Measurements from ENCODE around the gene ZDHHC24. TPM values are rescaled to one million over a fixed set of nuclear protein-coding genes. Genes with fewer than 3 reads are reported as not detected.
A peak's percentile ranks its signal among the peaks of the same experiment; 100 is the strongest.

Gene ZDHHC24
- total and polyA plus RNA-seq, 10 of the 15 experiments (the other 5 are each of a cell fraction or from before 2014, with no cell fraction given): 0.86 to 17.5 (median 6.8) TPM

DNA sequence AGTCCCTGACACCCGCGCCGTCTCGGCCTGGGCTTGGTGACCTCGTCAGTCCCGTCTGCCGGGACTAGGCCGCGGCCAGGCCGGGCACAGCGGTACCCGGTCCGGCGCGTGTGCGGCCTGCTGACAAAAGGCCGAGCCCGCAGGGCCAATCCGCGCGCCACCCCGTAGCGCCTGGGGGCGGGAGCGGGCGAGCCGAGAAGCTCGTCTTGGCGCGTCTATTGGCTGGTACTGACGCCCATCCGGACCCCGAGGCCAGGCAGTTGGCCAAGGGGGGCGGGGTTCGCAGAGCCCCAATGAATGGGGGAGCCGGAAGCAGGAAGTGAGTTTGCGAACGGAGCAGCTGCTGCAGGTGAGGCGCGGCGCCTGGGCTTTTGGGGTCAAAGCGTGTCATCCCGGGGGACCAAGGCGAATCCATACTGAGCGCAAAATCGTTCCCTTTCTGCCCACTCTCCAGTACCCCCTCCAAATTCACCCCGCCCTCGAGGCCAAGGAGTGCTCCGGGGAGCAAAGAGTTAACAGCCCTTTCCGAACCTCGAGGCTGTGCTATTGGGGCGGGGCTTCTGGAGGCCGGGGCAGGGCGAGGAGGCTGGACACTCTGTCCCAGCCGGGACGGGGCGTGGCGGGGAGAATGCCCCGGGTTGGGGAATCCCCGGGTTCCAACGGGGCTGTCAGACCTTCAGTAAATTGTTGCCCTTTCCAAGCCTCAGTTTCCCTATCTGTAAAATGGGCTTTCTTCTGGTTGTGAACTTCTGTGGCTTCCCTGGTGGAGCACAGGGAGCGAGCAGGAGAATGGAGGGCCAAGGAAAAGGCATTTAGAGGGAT lies 65.5 kb downstream of the ZDHHC24 start, which contains the start of gene DPP3:
Gene DPP3 (plus strand): TSS at position 318 of the 822 bp plus-strand sequence. CDS start 1,767 bp downstream, outside the sequence.
- ChIA-PET RAD21 (ENCODE audit: unreplicated experiment) (interaction anchor here (0.6 to 3.7 kb wide), 17 partner anchors 9 to 590 kb away, joined by 3 to 23 read pairs (median 3); partner anchors contain the start of genes MRPL11, NPAS4, PELI3 and RBM4), POLR2A (interaction anchor here (0.5 to 1.7 kb wide), 11 partner anchors 14 to 226 kb away, joined by 3 to 8 read pairs (median 5); partner anchors contain the start of genes MRPL11, PELI3, RBM4B and SLC29A2), SMC1A (ENCODE audit: uncharacterized antibody, unreplicated experiment) (interaction anchor here (0.8 to 2.7 kb wide), 8 partner anchors 14 to 199 kb away, joined by 3 to 10 read pairs (median 4); partner anchors contain the start of genes MRPL11 and PELI3), CTCF (interaction anchor here (0.6 to 3.6 kb wide), 19 partner anchors 13 to 231 kb away, joined by 3 to 41 read pairs (median 4); partner anchors contain the start of genes BBS1, MRPL11, NPAS4 and PELI3)
- Histone ChIP-seq H2AFZ (ENCODE audit: control insufficient read depth, low read depth, low read length) (peak within 1 kb of the TSS; percentile 94), H3K27ac (ENCODE audit: control insufficient read depth, insufficient read depth) (peak within 1 kb of the TSS; percentile 89), H3K4me3 (peak within 1 kb of the TSS; percentile 95), H3K9me3 (replicated peaks; ENCODE audit: control insufficient read depth, insufficient read depth, low read length) (no peaks in the 10 kb centered on the region), H3K9ac (ENCODE audit: control insufficient read depth, insufficient read depth, low read length) (peak within 1 kb of the TSS; percentile 95), H3K27me3 (replicated peaks in 1 of 2; ENCODE audit: control insufficient read depth in 2 of 2, insufficient read depth in 2 of 2, low read length in 1 of 2) (no peaks in the 10 kb centered on the region), H3K36me3 (ENCODE audit: control insufficient read depth in 2 of 2, insufficient read depth in 2 of 2, low read length in 1 of 2) (peaks cover 0 to 2% of the 10 kb centered on the region in 2 experiments; a peak in 1 of 4 replicates), H4K20me1 (ENCODE audit: control insufficient read depth, insufficient read depth) (no peaks in the 10 kb centered on the region), H3K79me2 (ENCODE audit: control insufficient read depth, insufficient read depth, low read length) (peaks cover 23% of the 10 kb centered on the region), H3K4me2 (ENCODE audit: control insufficient read depth, insufficient read depth) (peak within 1 kb of the TSS; percentile 97), H3K4me1 (ENCODE audit: control insufficient read depth, insufficient read depth, low read length) (peaks cover 6% of the 10 kb centered on the region)
- FAIRE-seq: peak; percentile 78
- BruUV-seq (replicated peaks): TSS peak; percentile 73
- in situ Hi-C loops (cut with MboI): no loop called here
- peak; percentile 84 for DNase-seq (ENCODE audit: low read depth, low spot score)
- intact Hi-C loops (cut with micrococcal nuclease; ENCODE audit: unreplicated experiment): loop anchor here (1.0 to 2.0 kb wide), 2 partner anchors 41 to 196 kb away; partner anchors contain the start of gene RBM4B
- under 1% methylated on average over 61 of the region's 62 CpGs for WGBS (ENCODE audit: insufficient coverage, insufficient replicate concordance, low lambda C conversion rate, missing lambda C conversion rate)
- peak; percentile 98 for ATAC-seq
- 0 out of 2 replicates have a peak, but pooled peaks have one; percentile 14 for TF ChIP-seq NR2C1 (IDR thresholded peaks at IDR 0.05)
- TF ChIP-seq RBBP5 (conservative IDR thresholded peaks at IDR 0.05): no peak
- TF ChIP-seq HDAC2 (IDR thresholded peaks at IDR 0.05): no peak
- TF ChIP-seq BRCA1 (IDR thresholded peaks at IDR 0.05; ENCODE audit: low read depth, low read length): no peak
- 0 out of 3 replicates have a peak, but pooled peaks of 1 of the 2 experiments have one; percentile 26 for TF ChIP-seq EGR1 (IDR thresholded peaks at IDR 0.05; ENCODE audit: borderline replicate concordance in 1 of 2, low read depth in 2 of 2, low read length in 2 of 2)
- TF ChIP-seq SMC3 (IDR thresholded peaks at IDR 0.05; ENCODE audit: borderline replicate concordance, low read length): no peak
- TF ChIP-seq, protein P1, sequence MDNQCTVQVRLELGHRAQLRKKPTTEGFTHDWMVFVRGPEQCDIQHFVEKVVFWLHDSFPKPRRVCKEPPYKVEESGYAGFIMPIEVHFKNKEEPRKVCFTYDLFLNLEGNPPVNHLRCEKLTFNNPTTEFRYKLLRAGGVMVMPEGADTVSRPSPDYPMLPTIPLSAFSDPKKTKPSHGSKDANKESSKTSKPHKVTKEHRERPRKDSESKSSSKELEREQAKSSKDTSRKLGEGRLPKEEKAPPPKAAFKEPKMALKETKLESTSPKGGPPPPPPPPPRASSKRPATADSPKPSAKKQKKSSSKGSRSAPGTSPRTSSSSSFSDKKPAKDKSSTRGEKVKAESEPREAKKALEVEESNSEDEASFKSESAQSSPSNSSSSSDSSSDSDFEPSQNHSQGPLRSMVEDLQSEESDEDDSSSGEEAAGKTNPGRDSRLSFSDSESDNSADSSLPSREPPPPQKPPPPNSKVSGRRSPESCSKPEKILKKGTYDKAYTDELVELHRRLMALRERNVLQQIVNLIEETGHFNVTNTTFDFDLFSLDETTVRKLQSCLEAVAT (IDR thresholded peaks at IDR 0.05): no peak
- no peak for TF ChIP-seq ZNF622 (IDR thresholded peaks at IDR 0.05)
- 0 out of 2 replicates have a peak, but pooled peaks have one; percentile 37 for TF ChIP-seq TCF3 (IDR thresholded peaks at IDR 0.05; ENCODE audit: borderline replicate concordance, insufficient read depth, low read depth, low read length)
- TF ChIP-seq, protein P2, sequence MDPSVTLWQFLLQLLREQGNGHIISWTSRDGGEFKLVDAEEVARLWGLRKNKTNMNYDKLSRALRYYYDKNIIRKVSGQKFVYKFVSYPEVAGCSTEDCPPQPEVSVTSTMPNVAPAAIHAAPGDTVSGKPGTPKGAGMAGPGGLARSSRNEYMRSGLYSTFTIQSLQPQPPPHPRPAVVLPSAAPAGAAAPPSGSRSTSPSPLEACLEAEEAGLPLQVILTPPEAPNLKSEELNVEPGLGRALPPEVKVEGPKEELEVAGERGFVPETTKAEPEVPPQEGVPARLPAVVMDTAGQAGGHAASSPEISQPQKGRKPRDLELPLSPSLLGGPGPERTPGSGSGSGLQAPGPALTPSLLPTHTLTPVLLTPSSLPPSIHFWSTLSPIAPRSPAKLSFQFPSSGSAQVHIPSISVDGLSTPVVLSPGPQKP (IDR thresholded peaks at IDR 0.05; ENCODE audit: low read depth, low read length): peak; percentile 74
- 0 out of 4 replicates have a peak, but pooled peaks of 1 of the 2 experiments have one; percentile 3 for TF ChIP-seq SRF (IDR thresholded peaks at IDR 0.05; ENCODE audit: low read depth in 2 of 2, low read length in 2 of 2)
- peak; percentile 58 for TF ChIP-seq CREM (IDR thresholded peaks at IDR 0.05; ENCODE audit: low read depth)
- no peak; the same call in 1 of the 2 replicates for TF ChIP-seq PAX5 (IDR thresholded peaks at IDR 0.05; ENCODE audit: borderline replicate concordance, low read depth, low read length)
- no peak for TF ChIP-seq SPI1 (IDR thresholded peaks at IDR 0.05; ENCODE audit: borderline replicate concordance, insufficient read depth, low read depth, low read length)
- TF ChIP-seq HDAC6 (IDR thresholded peaks at IDR 0.05; ENCODE audit: unreplicated experiment): peak; percentile 61
- TF ChIP-seq, protein P3, sequence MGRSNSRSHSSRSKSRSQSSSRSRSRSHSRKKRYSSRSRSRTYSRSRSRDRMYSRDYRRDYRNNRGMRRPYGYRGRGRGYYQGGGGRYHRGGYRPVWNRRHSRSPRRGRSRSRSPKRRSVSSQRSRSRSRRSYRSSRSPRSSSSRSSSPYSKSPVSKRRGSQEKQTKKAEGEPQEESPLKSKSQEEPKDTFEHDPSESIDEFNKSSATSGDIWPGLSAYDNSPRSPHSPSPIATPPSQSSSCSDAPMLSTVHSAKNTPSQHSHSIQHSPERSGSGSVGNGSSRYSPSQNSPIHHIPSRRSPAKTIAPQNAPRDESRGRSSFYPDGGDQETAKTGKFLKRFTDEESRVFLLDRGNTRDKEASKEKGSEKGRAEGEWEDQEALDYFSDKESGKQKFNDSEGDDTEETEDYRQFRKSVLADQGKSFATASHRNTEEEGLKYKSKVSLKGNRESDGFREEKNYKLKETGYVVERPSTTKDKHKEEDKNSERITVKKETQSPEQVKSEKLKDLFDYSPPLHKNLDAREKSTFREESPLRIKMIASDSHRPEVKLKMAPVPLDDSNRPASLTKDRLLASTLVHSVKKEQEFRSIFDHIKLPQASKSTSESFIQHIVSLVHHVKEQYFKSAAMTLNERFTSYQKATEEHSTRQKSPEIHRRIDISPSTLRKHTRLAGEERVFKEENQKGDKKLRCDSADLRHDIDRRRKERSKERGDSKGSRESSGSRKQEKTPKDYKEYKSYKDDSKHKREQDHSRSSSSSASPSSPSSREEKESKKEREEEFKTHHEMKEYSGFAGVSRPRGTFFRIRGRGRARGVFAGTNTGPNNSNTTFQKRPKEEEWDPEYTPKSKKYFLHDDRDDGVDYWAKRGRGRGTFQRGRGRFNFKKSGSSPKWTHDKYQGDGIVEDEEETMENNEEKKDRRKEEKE (IDR thresholded peaks at IDR 0.05): no peak
- no peak for TF ChIP-seq MTA3 (IDR thresholded peaks at IDR 0.05; ENCODE audit: borderline replicate concordance, low read length)

All from GM12878 (cell line).